ENCODE results near the gene CABLES1. TPM values are rescaled to one million over a fixed set of nuclear protein-coding genes. Genes with fewer than 3 reads are reported as not detected.

Gene CABLES1
- total and polyA plus RNA-seq, 2 experiments from 2014 or later: 1.3 to 8.9 TPM

GRCh38 chr18:23245461-23245860 is 110.2 kb downstream of the CABLES1 start:
- H3K9me2 ChIP-seq (ENCODE audit: insufficient read depth): no peaks in the 10 kb centered on the region
- in situ Hi-C loops (cut with MboI): no loop called here
- H3K4me3 ChIP-seq: no peak overlapping the region
- H3K4me2 ChIP-seq (ENCODE audit: unreplicated experiment): no peak overlapping the region
- H4K20me1 ChIP-seq (ENCODE audit: insufficient read depth): no peaks in the 10 kb centered on the region
- H3K36me3 ChIP-seq (ENCODE audit: low read depth): no peaks in the 10 kb centered on the region
- H3K79me2 ChIP-seq (ENCODE audit: insufficient read depth): no peaks in the 10 kb centered on the region
- TF ChIP-seq EZH2phosphoT487 (IDR thresholded peaks at IDR 0.05; ENCODE audit: insufficient read depth, low read depth) (no peak), EZH2 (IDR thresholded peaks at IDR 0.05; ENCODE audit: insufficient read depth, poor library complexity, severe bottlenecking) (no peak)
- H3K9me3 ChIP-seq (ENCODE audit: low read depth): no peaks in the 10 kb centered on the region
- H3F3A ChIP-seq (ENCODE audit: insufficient read depth): no peaks in the 10 kb centered on the region
- WGBS, 2 experiments (ENCODE audit: low coverage in 1 of 2, low lambda C conversion rate in 2 of 2, missing lambda C conversion rate in 2 of 2): 99 to 100% methylated on average over 5 to 6 of the region's 6 CpGs
- no peaks in the 10 kb centered on the region for H3K4me1 ChIP-seq (ENCODE audit: insufficient read depth)
- H3K27ac ChIP-seq: no peak overlapping the region
- no peaks in the 10 kb centered on the region for H3K27me3 ChIP-seq (replicated peaks; ENCODE audit: insufficient read depth)
- H3K9ac ChIP-seq: no peak overlapping the region
- H2AFZ ChIP-seq: no peak overlapping the region
- DNase-seq: no peak

- Histone ChIP-seq H3K4me1 (ENCODE audit: insufficient read depth) (no peaks in the 10 kb centered on the region), H3K9ac (no peak overlapping the region), H3K4me3 (no peak overlapping the region), H3K27ac (no peak overlapping the region), H4K20me1 (ENCODE audit: insufficient read depth) (no peaks in the 10 kb centered on the region), H3K9me3 (ENCODE audit: low read depth) (no peaks in the 10 kb centered on the region), H3K36me3 (ENCODE audit: low read depth) (no peaks in the 10 kb centered on the region), H2AFZ (no peak overlapping the region), H3F3A (ENCODE audit: insufficient read depth) (no peaks in the 10 kb centered on the region), H3K9me2 (ENCODE audit: insufficient read depth) (no peaks in the 10 kb centered on the region), H3K4me2 (ENCODE audit: unreplicated experiment) (no peak overlapping the region), H3K79me2 (ENCODE audit: insufficient read depth) (no peaks in the 10 kb centered on the region), H3K27me3 (replicated peaks; ENCODE audit: insufficient read depth) (no peaks in the 10 kb centered on the region)
- 97 to 98% methylated on average over 10 of the region's 10 CpGs for WGBS, 2 experiments (ENCODE audit: low coverage in 1 of 2, low lambda C conversion rate in 2 of 2, missing lambda C conversion rate in 2 of 2)
- DNase-seq: no peak
- TF ChIP-seq EZH2 (IDR thresholded peaks at IDR 0.05; ENCODE audit: insufficient read depth, poor library complexity, severe bottlenecking): no peak
- in situ Hi-C loops (cut with MboI): no loop called here
Observed at GRCh38 chr18:23247331-23247730, 112.0 kb downstream of the CABLES1 start.

- Histone ChIP-seq H4K20me1 (ENCODE audit: insufficient read depth) (no peaks in the 10 kb centered on the region), H3K9me3 (ENCODE audit: low read depth) (no peaks in the 10 kb centered on the region), H3K27ac (no peak overlapping the region), H3K27me3 (replicated peaks; ENCODE audit: insufficient read depth) (no peaks in the 10 kb centered on the region), H3K36me3 (ENCODE audit: low read depth) (no peaks in the 10 kb centered on the region), H3K9ac (no peak overlapping the region), H3K4me3 (no peak overlapping the region), H3K79me2 (ENCODE audit: insufficient read depth) (no peaks in the 10 kb centered on the region), H3K4me1 (ENCODE audit: insufficient read depth) (no peaks in the 10 kb centered on the region), H3K4me2 (ENCODE audit: unreplicated experiment) (no peak overlapping the region), H3K9me2 (ENCODE audit: insufficient read depth) (no peaks in the 10 kb centered on the region), H2AFZ (no peak overlapping the region), H3F3A (ENCODE audit: insufficient read depth) (no peaks in the 10 kb centered on the region)
- WGBS, 2 experiments (ENCODE audit: low coverage in 1 of 2, low lambda C conversion rate in 2 of 2, missing lambda C conversion rate in 2 of 2): 96 to 97% methylated on average over 14 of the region's 14 CpGs
- TF ChIP-seq EZH2phosphoT487 (IDR thresholded peaks at IDR 0.05; ENCODE audit: insufficient read depth, low read depth) (no peak), EZH2 (IDR thresholded peaks at IDR 0.05; ENCODE audit: insufficient read depth, poor library complexity, severe bottlenecking) (no peak)
- in situ Hi-C loops (cut with MboI): no loop called here
- DNase-seq: no peak
Observed at GRCh38 chr18:23247896-23248295, 112.6 kb downstream of the CABLES1 start.

- in situ Hi-C loops (cut with MboI): no loop called here
Observed at GRCh38 chr18:23248826-23249225, 113.5 kb downstream of the CABLES1 start.

GRCh38 chr18:23249348-23249747 is 114.1 kb downstream of the CABLES1 start:
- in situ Hi-C loops (cut with MboI): no loop called here

More at GRCh38 chr18:23248826-23249225, 113.5 kb downstream of the CABLES1 start:
- H3K79me2 ChIP-seq (ENCODE audit: insufficient read depth): no peaks in the 10 kb centered on the region
- no peaks in the 10 kb centered on the region for H3K27me3 ChIP-seq (replicated peaks; ENCODE audit: insufficient read depth)
- H2AFZ ChIP-seq: no peak overlapping the region
- H3K4me2 ChIP-seq (ENCODE audit: unreplicated experiment): no peak overlapping the region
- TF ChIP-seq EZH2phosphoT487 (IDR thresholded peaks at IDR 0.05; ENCODE audit: insufficient read depth, low read depth): no peak
- TF ChIP-seq EZH2 (IDR thresholded peaks at IDR 0.05; ENCODE audit: insufficient read depth, poor library complexity, severe bottlenecking): no peak
- H3K9me2 ChIP-seq (ENCODE audit: insufficient read depth): no peaks in the 10 kb centered on the region
- H4K20me1 ChIP-seq (ENCODE audit: insufficient read depth): no peaks in the 10 kb centered on the region
- H3K4me3 ChIP-seq: no peak overlapping the region
- no peaks in the 10 kb centered on the region for H3K9me3 ChIP-seq (ENCODE audit: low read depth)
- no peak for DNase-seq
- no peaks in the 10 kb centered on the region for H3F3A ChIP-seq (ENCODE audit: insufficient read depth)
- no peaks in the 10 kb centered on the region; the same call in 1 of the 2 replicates for H3K36me3 ChIP-seq (ENCODE audit: low read depth)
- H3K9ac ChIP-seq: no peak overlapping the region
- no peak overlapping the region for H3K27ac ChIP-seq
- 97% methylated on average over 2 of the region's 2 CpGs for WGBS, 2 experiments (ENCODE audit: low coverage in 1 of 2, low lambda C conversion rate in 2 of 2, missing lambda C conversion rate in 2 of 2)
- H3K4me1 ChIP-seq (ENCODE audit: insufficient read depth): no peaks in the 10 kb centered on the region

More at GRCh38 chr18:23249348-23249747, 114.1 kb downstream of the CABLES1 start:
- Histone ChIP-seq H3K4me1 (ENCODE audit: insufficient read depth) (no peaks in the 10 kb centered on the region), H3K27ac (no peak overlapping the region), H3K27me3 (replicated peaks; ENCODE audit: insufficient read depth) (no peaks in the 10 kb centered on the region), H3K9me3 (ENCODE audit: low read depth) (no peaks in the 10 kb centered on the region), H3K9ac (no peak overlapping the region), H2AFZ (no peak overlapping the region), H3K36me3 (ENCODE audit: low read depth) (no peaks in the 10 kb centered on the region; the same call in 1 of the 2 replicates), H3F3A (ENCODE audit: insufficient read depth) (no peaks in the 10 kb centered on the region), H4K20me1 (ENCODE audit: insufficient read depth) (no peaks in the 10 kb centered on the region), H3K4me3 (no peak overlapping the region), H3K79me2 (ENCODE audit: insufficient read depth) (no peaks in the 10 kb centered on the region), H3K4me2 (ENCODE audit: unreplicated experiment) (no peak overlapping the region), H3K9me2 (ENCODE audit: insufficient read depth) (no peaks in the 10 kb centered on the region)
- no peak for DNase-seq
- WGBS, 2 experiments (ENCODE audit: low coverage in 1 of 2, low lambda C conversion rate in 2 of 2, missing lambda C conversion rate in 2 of 2): 97 to 98% methylated on average over 7 of the region's 7 CpGs
- TF ChIP-seq EZH2phosphoT487 (IDR thresholded peaks at IDR 0.05; ENCODE audit: insufficient read depth, low read depth): no peak

All from GM23248 (cell line).